Parathyroid adenoma (tissue), 2 donors: ENCODE data around the gene M1AP.
"Not testable (repeated sequence)": the region's sequence is repeated elsewhere in the genome, so short reads cannot be mapped to it uniquely, and the experiment has no call there.

Experiments used
- H2AFZ ChIP-seq: fragments of 300-600 bp; sonication (generic); one replicate; pipeline ENCODE4 v1.7.0; 2017; ENCODE audit warnings: antibody characterized with exemption, mild to moderate bottlenecking
- H3K27ac ChIP-seq: fragments of 300-600 bp; sonication (generic); one replicate; pipeline ENCODE4 v1.7.0; 2017
- H3K27me3 ChIP-seq: fragments of 300-600 bp; sonication (generic); one replicate; pipeline ENCODE4 v1.7.0; 2017; ENCODE audit warnings: low read length; ENCODE audit not compliant: control insufficient read depth, insufficient read depth
- H3K36me3 ChIP-seq: fragments of 300-600 bp; sonication (generic); one replicate; pipeline ENCODE4 v1.7.0; 2017; ENCODE audit warnings: low read length; ENCODE audit not compliant: control insufficient read depth, insufficient read depth
- H3K4me1 ChIP-seq: fragments of 300-600 bp; sonication (generic); one replicate; pipeline ENCODE4 v1.7.0; 2017; ENCODE audit warnings: control low read depth
- H3K4me2 ChIP-seq: fragments of 300-600 bp; sonication (generic); one replicate; pipeline ENCODE4 v1.7.0; 2017; ENCODE audit warnings: low read length
- H3K4me3 ChIP-seq: fragments of 300-600 bp; sonication (generic); one replicate; pipeline ENCODE4 v1.7.0; 2017; ENCODE audit warnings: low read depth, low read length
- H3K79me2 ChIP-seq: fragments of 300-600 bp; sonication (generic); one replicate; pipeline ENCODE4 v1.7.0; 2017; ENCODE audit warnings: control low read depth
- H3K9ac ChIP-seq: fragments of 300-600 bp; sonication (generic); one replicate; pipeline ENCODE4 v1.7.0; 2017; ENCODE audit warnings: mild to moderate bottlenecking
- H3K9me3 ChIP-seq: fragments of 300-600 bp; sonication (generic); one replicate; pipeline ENCODE4 v1.7.0; 2017; ENCODE audit warnings: low read length; ENCODE audit not compliant: control insufficient read depth
- TF ChIP-seq, protein P1 (sequence below): fragments of 300-600 bp; sonication (generic); IDR thresholded peaks from one replicate; pipeline ENCODE4 v1.7.0; 2017; ENCODE audit warnings: antibody characterized with exemption, mild to moderate bottlenecking
- donor health status: primary hyperparathyroidism.

M1AP gene

DNA sequence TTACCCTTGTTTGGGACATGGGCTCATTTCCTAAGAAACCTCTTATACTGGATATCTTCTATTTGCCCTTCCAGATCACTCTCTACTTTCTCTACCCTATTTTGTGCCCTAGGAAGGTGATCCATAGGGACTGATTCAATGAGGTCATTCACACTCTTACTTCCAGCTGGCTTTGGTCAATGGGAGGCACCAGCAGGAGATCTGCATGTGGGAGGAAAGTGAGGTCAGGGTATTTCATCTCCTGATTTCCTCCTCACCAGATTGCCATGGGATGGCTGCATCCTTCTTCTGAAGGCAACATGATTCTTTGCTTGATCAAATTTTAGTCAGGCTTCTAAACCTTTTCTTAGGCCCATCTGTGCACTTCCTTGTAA lies 15.2 kb downstream of the M1AP start:
- H3K4me3 ChIP-seq: no peak overlapping the region
- peak overlapping the region; percentile 31 for H2AFZ ChIP-seq
- TF ChIP-seq, protein P1, sequence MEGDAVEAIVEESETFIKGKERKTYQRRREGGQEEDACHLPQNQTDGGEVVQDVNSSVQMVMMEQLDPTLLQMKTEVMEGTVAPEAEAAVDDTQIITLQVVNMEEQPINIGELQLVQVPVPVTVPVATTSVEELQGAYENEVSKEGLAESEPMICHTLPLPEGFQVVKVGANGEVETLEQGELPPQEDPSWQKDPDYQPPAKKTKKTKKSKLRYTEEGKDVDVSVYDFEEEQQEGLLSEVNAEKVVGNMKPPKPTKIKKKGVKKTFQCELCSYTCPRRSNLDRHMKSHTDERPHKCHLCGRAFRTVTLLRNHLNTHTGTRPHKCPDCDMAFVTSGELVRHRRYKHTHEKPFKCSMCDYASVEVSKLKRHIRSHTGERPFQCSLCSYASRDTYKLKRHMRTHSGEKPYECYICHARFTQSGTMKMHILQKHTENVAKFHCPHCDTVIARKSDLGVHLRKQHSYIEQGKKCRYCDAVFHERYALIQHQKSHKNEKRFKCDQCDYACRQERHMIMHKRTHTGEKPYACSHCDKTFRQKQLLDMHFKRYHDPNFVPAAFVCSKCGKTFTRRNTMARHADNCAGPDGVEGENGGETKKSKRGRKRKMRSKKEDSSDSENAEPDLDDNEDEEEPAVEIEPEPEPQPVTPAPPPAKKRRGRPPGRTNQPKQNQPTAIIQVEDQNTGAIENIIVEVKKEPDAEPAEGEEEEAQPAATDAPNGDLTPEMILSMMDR: no peak
- no peak overlapping the region for H3K27ac ChIP-seq
- H3K27me3 ChIP-seq: no peaks in the 10 kb centered on the region
- no peak overlapping the region for H3K4me2 ChIP-seq
- no peak overlapping the region for H3K9ac ChIP-seq
- no peaks in the 10 kb centered on the region for H3K36me3 ChIP-seq
- no peaks in the 10 kb centered on the region for H3K79me2 ChIP-seq
- H3K4me1 ChIP-seq: no peaks in the 10 kb centered on the region
- H3K9me3 ChIP-seq: no peaks in the 10 kb centered on the region

DNA sequence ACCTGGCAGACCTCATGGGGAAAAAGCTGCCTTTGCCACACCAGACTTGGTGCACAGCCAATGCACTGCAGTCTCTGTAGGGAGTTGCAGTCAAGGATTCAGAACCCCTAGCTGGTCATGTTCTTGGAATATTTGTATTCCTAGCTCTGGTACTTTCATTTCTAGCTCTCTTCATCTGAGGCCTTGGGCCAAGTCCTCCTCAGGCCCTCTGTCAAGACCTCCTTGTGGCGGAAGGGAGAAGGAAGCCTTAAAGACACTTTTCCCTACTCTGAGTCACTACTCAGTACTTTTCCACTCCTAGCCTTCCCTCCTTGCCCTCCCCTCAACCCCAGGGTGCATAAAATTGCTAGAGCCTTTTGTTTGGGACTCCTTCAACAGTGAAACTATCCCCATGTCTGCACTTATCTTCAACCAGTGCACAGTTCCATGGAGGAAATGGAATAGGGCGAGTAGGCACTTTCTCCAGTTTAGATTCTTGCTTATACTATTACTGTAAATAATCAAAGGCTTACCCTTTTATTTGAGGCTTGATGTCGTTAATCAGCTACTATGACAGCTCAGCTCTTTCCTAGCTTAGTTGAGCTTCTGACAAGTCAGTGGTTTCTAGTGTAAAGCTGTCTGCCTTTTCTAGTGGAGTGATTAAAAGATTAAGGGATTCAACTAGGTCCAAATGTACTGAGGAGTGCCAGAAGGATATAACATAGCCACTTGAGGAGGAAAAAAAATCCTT lies 15.8 kb downstream of the M1AP start:
- Histone ChIP-seq H3K4me2 (no peak overlapping the region), H3K27ac (no peak overlapping the region), H3K79me2 (no peaks in the 10 kb centered on the region), H3K9me3 (no peaks in the 10 kb centered on the region), H3K36me3 (no peaks in the 10 kb centered on the region), H2AFZ (peak overlapping the region; percentile 31), H3K4me3 (no peak overlapping the region), H3K4me1 (no peaks in the 10 kb centered on the region), H3K9ac (no peak overlapping the region), H3K27me3 (no peaks in the 10 kb centered on the region)
- TF ChIP-seq, protein P1: no peak

DNA sequence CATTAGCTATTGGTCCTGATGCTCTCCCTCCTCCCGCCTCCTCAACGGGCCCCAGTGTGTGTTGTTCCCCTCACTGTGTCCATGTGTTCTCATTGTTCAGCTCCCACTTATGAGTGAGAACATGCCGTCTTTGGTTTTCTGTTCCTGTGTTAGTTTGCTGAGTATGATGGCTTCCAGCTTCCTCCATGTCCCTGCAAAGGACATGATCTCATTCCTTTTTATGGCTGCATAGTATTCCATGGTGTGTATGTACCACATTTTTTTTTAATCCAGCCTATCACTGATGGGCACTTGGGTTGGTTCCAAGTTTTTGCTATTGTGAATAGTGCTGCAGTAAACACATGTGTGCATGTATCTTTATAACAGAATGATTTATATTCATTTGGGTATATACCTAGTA lies 17.7 kb downstream of the M1AP start:
- H3K4me1 ChIP-seq, H3K27ac ChIP-seq, H3K4me2 ChIP-seq, H2AFZ ChIP-seq, H3K36me3 ChIP-seq, H3K9me3 ChIP-seq, H3K4me3 ChIP-seq, H3K79me2 ChIP-seq, H3K27me3 ChIP-seq, H3K9ac ChIP-seq: not testable (repeated sequence)

DNA sequence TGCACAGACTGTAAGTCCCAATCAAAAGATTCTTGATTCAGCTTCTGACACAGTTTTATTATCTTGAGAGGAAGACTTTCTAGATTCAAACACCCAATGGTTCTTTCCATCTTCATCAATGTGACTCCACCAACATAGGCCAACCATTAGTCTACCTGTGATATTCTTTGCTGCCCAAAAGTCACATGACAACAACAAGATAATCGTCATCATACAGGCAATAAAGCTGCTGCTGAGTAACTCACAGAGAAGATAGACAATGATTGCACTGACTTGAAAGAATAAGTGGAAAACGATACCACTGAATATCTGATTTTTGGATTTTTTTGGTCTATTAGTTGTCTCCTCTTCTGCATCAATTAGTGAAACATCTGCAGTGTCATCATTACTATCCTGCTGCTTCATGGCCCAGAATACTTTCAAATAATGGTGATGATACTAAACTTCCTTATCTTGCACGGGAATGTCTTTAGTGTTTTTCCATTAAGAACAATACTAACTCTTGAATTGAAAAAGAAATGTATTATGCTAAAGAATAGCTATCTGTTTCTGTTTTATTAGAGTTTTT lies 19.5 kb downstream of the M1AP start:
- no peaks in the 10 kb centered on the region for H3K9me3 ChIP-seq
- no peak overlapping the region for H3K9ac ChIP-seq

DNA sequence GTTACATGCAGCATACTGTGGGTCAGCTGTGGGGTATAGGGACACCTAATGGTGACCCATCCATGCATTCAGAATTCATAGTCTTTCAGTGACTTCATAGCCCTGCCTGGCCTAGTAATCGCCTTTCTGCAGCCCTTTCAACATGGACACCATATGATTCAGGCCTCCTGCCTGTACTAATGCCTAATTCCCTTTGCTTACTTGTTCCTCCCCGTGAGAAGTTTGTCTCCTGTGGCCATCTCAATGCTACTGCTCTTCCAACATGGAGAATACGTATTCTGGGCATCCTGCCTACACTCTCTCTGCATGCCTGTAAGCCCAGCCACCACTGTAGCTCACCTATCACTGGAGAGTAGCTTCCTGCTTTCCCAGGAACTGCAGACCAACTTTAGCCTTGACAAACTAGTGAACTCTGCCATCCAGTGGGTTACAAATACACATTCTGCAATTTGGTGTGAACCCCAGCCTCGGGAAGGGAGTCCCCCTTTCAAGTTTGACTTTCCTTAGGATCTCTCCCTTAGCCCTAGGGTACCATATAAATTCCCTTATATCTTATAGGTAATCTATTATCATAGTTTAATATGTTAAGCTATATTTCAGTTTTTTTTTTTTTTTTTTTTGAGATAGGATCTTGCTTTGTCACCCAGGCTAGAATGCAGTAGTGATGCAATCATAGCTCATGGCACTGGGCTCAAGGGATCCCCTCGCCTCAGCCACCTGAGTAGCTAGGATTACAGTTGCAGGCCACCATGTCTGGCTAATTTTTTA lies 22.3 kb downstream of the M1AP start:
- Histone ChIP-seq H3K4me1 (no peaks in the 10 kb centered on the region), H3K79me2 (no peaks in the 10 kb centered on the region), H3K27me3 (no peaks in the 10 kb centered on the region), H3K27ac (no peak overlapping the region), H3K9ac (no peak overlapping the region), H2AFZ (peak overlapping the region; percentile 5), H3K36me3 (no peaks in the 10 kb centered on the region), H3K4me2 (no peak overlapping the region), H3K4me3 (no peak overlapping the region), H3K9me3 (no peaks in the 10 kb centered on the region)
- TF ChIP-seq, protein P1: no peak

More for the DNA sequence above, 19.5 kb downstream of the M1AP start:
- Histone ChIP-seq H3K4me2 (no peak overlapping the region), H3K36me3 (no peaks in the 10 kb centered on the region), H3K79me2 (no peaks in the 10 kb centered on the region), H3K4me1 (no peaks in the 10 kb centered on the region), H3K27ac (no peak overlapping the region), H3K4me3 (no peak overlapping the region), H3K27me3 (no peaks in the 10 kb centered on the region), H2AFZ (no peak overlapping the region)
- TF ChIP-seq, protein P1: no peak
